Measurements from ENCODE around the gene NTN1.

DNA sequence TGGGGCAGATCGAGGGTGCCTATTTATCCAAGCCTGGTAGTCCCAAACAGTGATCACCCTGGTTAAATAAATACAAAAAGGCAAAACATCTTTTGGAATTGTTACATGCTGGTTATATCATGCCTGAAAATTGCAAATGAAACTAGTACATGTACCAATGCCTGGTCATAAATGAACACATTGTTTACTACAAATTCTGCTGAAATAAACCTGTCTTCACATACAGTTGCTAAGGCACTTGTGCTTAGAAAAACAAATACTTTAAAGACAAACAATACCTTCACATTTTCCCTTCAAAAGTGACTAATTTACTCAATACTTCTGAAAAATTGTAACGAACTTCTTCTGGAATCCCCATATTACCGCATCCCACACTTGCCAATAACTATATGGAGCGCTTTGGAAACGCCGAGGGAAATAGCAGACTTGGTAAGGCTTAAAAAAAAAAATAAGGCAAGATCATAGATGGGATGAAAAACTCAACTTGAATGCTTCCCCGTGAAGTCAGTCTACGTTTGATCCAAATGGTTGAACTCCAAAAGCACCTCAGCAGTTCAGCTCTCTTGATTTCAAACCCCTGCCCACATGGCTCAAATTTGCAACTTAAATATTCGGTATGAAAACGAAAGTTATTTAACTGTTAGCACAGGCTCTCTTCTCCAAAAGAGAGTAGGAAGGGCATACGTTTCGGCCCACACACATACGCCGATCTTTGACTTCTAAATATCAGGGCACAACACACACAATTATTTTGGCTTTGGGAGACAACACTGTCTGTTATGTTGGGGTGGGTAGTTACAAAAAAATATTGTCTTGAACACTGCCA is 264.5 kb downstream of the NTN1 start:
- TF ChIP-seq, protein P1, sequence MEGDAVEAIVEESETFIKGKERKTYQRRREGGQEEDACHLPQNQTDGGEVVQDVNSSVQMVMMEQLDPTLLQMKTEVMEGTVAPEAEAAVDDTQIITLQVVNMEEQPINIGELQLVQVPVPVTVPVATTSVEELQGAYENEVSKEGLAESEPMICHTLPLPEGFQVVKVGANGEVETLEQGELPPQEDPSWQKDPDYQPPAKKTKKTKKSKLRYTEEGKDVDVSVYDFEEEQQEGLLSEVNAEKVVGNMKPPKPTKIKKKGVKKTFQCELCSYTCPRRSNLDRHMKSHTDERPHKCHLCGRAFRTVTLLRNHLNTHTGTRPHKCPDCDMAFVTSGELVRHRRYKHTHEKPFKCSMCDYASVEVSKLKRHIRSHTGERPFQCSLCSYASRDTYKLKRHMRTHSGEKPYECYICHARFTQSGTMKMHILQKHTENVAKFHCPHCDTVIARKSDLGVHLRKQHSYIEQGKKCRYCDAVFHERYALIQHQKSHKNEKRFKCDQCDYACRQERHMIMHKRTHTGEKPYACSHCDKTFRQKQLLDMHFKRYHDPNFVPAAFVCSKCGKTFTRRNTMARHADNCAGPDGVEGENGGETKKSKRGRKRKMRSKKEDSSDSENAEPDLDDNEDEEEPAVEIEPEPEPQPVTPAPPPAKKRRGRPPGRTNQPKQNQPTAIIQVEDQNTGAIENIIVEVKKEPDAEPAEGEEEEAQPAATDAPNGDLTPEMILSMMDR (IDR thresholded peaks at IDR 0.05), result no peak
- TF ChIP-seq POLR2A (IDR thresholded peaks at IDR 0.05), result no peak

All from heart left ventricle (tissue), 13 donors.